NCI-H1436 treated with DMSO at 0.1 percent for 48 hours (cell line): ENCODE data around the gene ST3GAL4.
"Not testable (repeated sequence)": the region's sequence is repeated elsewhere in the genome, so short reads cannot be mapped to it uniquely, and the experiment has no call there.

Experiments used
- DNase-seq: peaks from one replicate; lab custom pipeline; 2025; lab: John Stamatoyannopoulos, UW

ST3GAL4 gene

GRCh38 chr11:126355324-126355925 lies at the start of gene ST3GAL4:
ST3GAL4 (plus strand) TSS chr11:126355686; CDS start chr11:126406156, 50,470 bp downstream.
- no peak for DNase-seq

- no peak for DNase-seq
These were observed 49.8 kb upstream of the ST3GAL4 start for GRCh38 chr11:126305699-126306098.

- no peak for DNase-seq
These were observed 47.8 kb upstream of the ST3GAL4 start for GRCh38 chr11:126307706-126308105.

- DNase-seq, result no peak
These were observed 47.2 kb upstream of the ST3GAL4 start for GRCh38 chr11:126308271-126308671.

DNA sequence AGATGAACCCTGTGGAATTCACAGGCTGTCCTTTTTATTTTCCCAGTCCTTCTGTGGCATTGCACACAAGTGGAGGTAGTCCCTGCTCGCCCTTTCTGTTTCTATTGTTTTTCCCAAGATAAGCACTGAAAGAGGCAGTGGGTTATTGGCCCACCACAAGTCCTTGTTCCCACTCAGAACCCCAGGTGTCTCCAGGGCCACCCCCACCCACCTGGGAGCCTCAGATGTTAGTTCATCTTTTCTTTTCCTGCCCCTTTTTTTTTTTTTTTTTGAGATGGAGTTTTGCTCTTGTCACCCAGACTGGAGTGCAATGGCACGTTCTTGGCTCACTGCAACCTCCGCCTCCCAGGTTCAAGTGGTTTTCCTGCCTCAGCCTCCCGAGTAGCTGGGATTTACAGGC lies 46.7 kb upstream of the ST3GAL4 start:
- DNase-seq, result not testable (repeated sequence)

- DNase-seq, result no peak
These were observed 45.1 kb upstream of the ST3GAL4 start for GRCh38 chr11:126310200-126310991.

GRCh38 chr11:126310992-126311310 lies 44.5 kb upstream of the ST3GAL4 start:
- DNase-seq, result no peak

DNA sequence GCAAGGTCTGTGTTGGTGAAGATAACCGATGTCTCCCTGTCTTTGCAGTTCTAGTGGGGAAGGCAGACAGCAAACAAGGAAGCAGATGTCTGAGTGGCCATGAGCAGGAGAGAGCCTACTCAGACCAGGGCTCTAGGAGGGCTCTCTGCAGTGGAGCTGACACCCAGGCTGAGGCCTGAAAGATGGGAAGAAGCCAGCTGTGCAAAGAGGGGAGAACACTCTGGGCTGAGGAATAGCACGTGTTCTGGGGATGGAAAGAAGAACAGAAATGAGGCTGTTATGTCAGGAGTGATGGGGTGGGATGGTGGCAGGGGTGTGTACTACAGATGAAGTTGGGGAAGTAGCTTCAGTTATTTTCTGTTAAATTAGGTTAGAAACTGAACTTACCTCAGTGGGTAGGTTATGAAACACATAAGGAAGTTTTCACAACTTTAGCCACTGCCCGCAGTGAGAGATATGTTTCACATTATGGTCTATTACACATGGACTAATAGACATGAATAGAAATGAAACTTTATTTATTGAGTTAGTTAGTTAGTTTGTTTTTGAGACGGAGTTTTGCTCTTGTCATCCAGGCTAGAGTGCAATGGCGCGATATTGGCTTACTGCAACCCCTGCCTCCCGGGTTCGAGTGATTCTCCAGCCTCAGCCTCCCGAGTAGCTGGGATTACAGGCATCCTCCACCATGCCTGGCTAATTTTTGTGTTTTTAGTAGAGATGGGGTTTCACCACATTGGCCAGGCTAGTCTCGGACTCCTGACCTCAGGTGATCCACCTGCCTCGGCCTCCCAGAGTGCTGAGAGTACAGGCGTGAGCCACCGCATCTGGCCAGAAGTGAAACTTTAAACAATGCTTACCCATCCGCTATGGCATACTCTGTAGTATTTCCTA lies 43.8 kb upstream of the ST3GAL4 start:
- DNase-seq, result no peak

DNA sequence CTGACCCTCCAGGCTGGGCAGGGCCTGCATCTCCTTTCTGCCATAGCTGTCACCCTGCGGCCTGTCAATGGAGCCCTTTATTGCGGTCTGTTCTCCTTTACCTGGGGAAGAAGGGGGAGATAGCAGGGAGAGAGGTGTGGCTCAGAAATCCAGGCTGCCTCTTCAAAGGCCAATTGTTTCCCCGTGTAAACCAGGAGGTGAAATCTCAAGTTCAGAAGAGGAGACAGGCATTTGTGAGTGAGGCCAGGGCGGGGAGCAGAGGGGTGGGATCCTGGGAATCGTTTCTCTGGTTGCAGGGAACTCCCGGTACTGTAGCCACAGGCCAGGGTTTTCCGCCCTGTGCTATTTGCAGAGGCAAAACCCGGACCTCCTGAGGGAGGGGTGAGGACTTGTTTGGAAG lies 42.5 kb upstream of the ST3GAL4 start:
- no peak for DNase-seq

DNA sequence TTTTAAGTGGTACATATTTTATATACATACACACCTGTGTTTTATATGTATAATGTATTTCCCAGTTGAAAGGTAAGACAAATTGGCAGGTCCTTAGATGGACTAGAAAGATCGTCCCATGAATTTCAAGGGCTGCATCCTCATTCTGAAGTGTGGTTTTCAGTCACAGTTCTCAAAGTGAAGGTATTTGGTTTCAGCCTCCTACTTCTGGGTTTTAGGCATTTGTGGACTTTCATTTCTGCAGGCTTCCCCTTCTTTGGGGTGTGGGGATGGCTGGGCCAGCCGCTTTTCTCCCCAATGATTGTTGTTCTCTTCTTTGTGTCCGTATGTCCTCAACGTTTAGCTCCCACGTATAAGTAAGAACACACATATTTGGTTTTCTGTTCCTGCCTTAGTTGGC lies 41.7 kb upstream of the ST3GAL4 start:
- DNase-seq, result no peak

- DNase-seq, result no peak
These were observed 38.1 kb upstream of the ST3GAL4 start for GRCh38 chr11:126317432-126317755.

GRCh38 chr11:126317756-126318573 lies 37.5 kb upstream of the ST3GAL4 start:
- DNase-seq, result no peak

DNA sequence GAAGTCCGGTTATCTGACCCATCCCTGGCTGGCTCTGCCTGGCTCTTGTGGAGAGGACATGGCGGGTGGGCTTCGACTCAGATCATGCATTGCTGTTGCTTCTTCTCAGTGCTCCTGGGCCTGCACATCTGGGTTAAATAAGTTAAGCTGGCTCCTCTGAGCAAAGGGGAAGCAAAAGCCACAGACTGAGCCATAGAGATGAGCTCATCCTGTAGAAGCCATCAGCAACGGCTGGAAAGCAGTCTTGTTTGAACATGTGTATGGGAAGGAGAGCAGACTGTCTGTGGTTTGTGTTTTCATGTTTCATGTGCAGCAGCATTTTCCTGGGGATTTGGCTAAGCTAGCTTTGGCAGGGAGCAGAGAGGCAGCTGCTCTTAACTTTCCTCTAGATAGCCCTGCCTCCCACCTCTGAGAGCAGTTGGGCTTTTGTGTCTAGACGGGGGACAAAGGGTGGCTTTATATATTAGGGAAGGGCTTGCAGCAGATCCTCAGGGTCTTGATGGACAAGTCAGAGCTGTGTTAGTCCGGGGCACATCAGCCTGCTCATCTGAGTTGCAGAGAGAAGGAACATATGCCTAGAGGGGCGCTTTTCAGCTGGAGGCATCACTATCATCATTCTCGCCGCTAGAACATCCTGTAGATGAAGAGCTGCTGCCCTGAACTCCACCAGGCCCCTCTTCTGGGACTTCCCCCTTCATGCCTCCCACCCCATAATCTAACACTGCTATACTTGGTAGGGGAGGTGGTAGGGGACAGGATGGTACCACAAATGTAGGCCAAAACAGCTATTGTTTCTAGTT lies 36.7 kb upstream of the ST3GAL4 start:
- DNase-seq, result no peak

DNA sequence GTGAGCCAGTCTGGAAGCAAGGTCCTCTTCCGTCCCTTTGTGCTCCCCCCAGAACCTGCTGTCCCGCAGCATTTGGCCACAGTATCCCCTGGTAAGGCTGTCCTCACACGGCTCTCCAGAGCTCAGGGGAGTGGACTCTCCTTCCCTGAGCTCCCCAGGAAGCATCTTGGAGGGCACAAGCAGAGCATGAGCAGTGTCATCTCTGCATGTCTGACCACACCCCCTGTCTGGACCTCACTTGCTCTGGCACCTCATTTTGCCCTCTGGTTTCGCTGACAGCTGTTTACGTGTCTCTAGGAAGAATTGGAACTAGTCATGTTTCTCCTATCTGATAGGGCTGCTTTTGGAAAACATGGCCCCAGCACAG lies 36.1 kb upstream of the ST3GAL4 start:
- DNase-seq, result no peak

DNA sequence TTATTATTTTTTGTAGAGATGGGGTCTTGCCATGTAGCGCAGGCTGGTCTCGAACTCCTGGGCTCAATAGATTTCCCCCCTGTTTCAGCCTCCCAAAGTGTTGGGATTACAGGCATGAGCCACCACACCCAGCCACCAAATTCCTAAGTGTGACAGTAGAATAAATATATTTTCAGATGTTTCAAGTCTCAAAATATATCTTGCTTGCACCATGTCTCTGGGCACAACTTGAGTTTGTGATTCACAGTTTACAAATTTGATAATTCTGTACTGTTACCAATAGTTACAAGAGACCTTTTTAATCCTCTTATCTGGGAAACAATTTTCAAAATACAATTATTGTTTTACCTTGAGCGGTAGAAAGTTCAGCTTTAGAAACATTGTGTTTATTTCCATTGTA lies 32.5 kb upstream of the ST3GAL4 start:
- DNase-seq, result no peak

- no peak for DNase-seq
These were observed 28.0 kb upstream of the ST3GAL4 start for GRCh38 chr11:126327281-126328000.

DNA sequence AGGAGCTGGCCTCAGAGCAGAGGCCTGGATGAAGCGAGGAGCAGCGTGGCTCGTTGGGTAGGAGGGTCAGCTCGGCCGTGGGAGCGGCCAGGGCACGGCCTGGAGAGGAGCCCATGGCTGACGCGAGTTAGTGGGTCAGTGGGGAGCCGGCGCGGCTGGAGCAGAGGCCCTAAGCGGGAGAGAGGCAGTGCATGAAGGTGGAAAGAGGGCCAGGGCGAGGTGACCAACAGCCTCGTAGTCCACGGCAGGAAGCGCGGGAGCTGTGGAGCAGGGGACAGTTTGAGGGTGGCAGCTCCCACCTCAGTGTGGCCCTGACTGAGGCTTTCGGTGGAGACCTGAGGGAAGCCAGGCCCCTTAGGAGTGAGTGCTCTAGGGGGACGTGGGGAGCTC lies 27.5 kb upstream of the ST3GAL4 start:
- no peak for DNase-seq

GRCh38 chr11:126328444-126328843 lies 27.0 kb upstream of the ST3GAL4 start:
- DNase-seq, result no peak

GRCh38 chr11:126328938-126329643 lies 26.4 kb upstream of the ST3GAL4 start:
- DNase-seq, result no peak

GRCh38 chr11:126329644-126330211 lies 25.8 kb upstream of the ST3GAL4 start:
- DNase-seq, result no peak
